Mesothelial cell of epicardium (in vitro differentiated cells): ENCODE data around the gene LDB2. TPM values are rescaled to one million over a fixed set of nuclear protein-coding genes. Genes with fewer than 3 reads are reported as not detected.

Experiments used
- DNase-seq, 2 experiments: peaks; one replicate each; pipeline ENCODE4 v3.0.0; 2021; ENCODE audit warnings: low spot score in 2 of 2; ENCODE audit not compliant: unreplicated experiment in 2 of 2
- H3K27ac Mint-ChIP-seq: 2 replicates; pipeline ENCODE4 v1.8.0; 2021; ENCODE audit warnings: mixed read lengths
- H3K27me3 Mint-ChIP-seq: 2 replicates; pipeline ENCODE4 v1.8.0; 2021; ENCODE audit warnings: low read depth, mixed read lengths
- H3K36me3 Mint-ChIP-seq: 2 replicates; pipeline ENCODE4 v1.8.0; 2021; ENCODE audit warnings: mixed read lengths
- H3K4me1 Mint-ChIP-seq: 2 replicates; pipeline ENCODE4 v1.8.0; 2021; ENCODE audit warnings: mixed read lengths
- H3K4me3 Mint-ChIP-seq: 2 replicates; pipeline ENCODE4 v1.8.0; 2021; ENCODE audit warnings: mild to moderate bottlenecking, moderate library complexity, mixed read lengths
- H3K9me3 Mint-ChIP-seq: 2 replicates; pipeline ENCODE4 v1.8.0; 2021; ENCODE audit warnings: mixed read lengths
- CTCF ChIP-seq: fragments of 200-600 bp; sonication (generic); IDR thresholded peaks from one replicate; pipeline ENCODE4 v1.5.0; 2021; ENCODE audit warnings: antibody characterized with exemption; ENCODE audit not compliant: unreplicated experiment
- total RNA-seq: library from RNA; stranded (reverse); gene quantifications from 3 replicates; pipeline ENCODE4 v1.2.1, GENCODE V29; 2021

The LDB2 gene
- total RNA-seq, 1 donor from 2014 or later = 7.6 TPM

- H3K27ac Mint-ChIP-seq = no peak overlapping the region
- H3K27me3 Mint-ChIP-seq = peaks cover 2% of the 10 kb centered on the region
- peaks cover 17% of the 10 kb centered on the region for H3K4me1 Mint-ChIP-seq
- no peak for DNase-seq
- peaks cover 7% of the 10 kb centered on the region for H3K9me3 Mint-ChIP-seq
- no peak overlapping the region for H3K4me3 Mint-ChIP-seq
- no peaks in the 10 kb centered on the region for H3K36me3 Mint-ChIP-seq
- no peak for TF ChIP-seq CTCF
Observed at GRCh38 chr4:16661813-16662212, 236.6 kb downstream of the LDB2 start.

- Mint-ChIP-seq H3K4me3 (no peak overlapping the region), H3K36me3 (no peaks in the 10 kb centered on the region), H3K27ac (no peak overlapping the region), H3K4me1 (peaks cover 17% of the 10 kb centered on the region), H3K27me3 (no peaks in the 10 kb centered on the region), H3K9me3 (peaks cover 7% of the 10 kb centered on the region)
- no peak for DNase-seq
- no peak for TF ChIP-seq CTCF
Observed at GRCh38 chr4:16660656-16661055, 237.8 kb downstream of the LDB2 start.

GRCh38 chr4:16659694-16660093 is 238.8 kb downstream of the LDB2 start:
- Mint-ChIP-seq H3K27me3 (no peaks in the 10 kb centered on the region), H3K4me3 (no peak overlapping the region), H3K27ac (peak overlapping the region; percentile 33), H3K36me3 (no peaks in the 10 kb centered on the region), H3K4me1 (peaks cover 22% of the 10 kb centered on the region), H3K9me3 (peaks cover 7% of the 10 kb centered on the region)
- no peak for TF ChIP-seq CTCF
- DNase-seq = no peak

- Mint-ChIP-seq H3K27me3 (no peaks in the 10 kb centered on the region), H3K9me3 (peaks cover 5% of the 10 kb centered on the region), H3K27ac (peak overlapping the region; percentile 69), H3K4me1 (peaks cover 23% of the 10 kb centered on the region), H3K36me3 (no peaks in the 10 kb centered on the region), H3K4me3 (no peak overlapping the region)
- DNase-seq = no peak
- TF ChIP-seq CTCF = no peak
Observed at GRCh38 chr4:16659079-16659478, 239.4 kb downstream of the LDB2 start.

GRCh38 chr4:16658183-16658582 is 240.3 kb downstream of the LDB2 start:
- no peak overlapping the region for H3K4me3 Mint-ChIP-seq
- H3K36me3 Mint-ChIP-seq = no peaks in the 10 kb centered on the region
- H3K9me3 Mint-ChIP-seq = no peaks in the 10 kb centered on the region
- H3K27ac Mint-ChIP-seq = no peak overlapping the region
- no peak for TF ChIP-seq CTCF
- no peaks in the 10 kb centered on the region for H3K27me3 Mint-ChIP-seq
- H3K4me1 Mint-ChIP-seq = peaks cover 23% of the 10 kb centered on the region
- no peak for DNase-seq

- Mint-ChIP-seq H3K27me3 (no peaks in the 10 kb centered on the region), H3K27ac (no peak overlapping the region), H3K36me3 (no peaks in the 10 kb centered on the region), H3K9me3 (no peaks in the 10 kb centered on the region), H3K4me3 (no peak overlapping the region), H3K4me1 (peaks cover 19% of the 10 kb centered on the region)
- no peak for TF ChIP-seq CTCF
- DNase-seq = no peak
Observed at GRCh38 chr4:16655111-16655510, 243.3 kb downstream of the LDB2 start.
